ENCODE data around the gene ICA1. TPM values are rescaled to one million over a fixed set of nuclear protein-coding genes. Genes with fewer than 3 reads are reported as not detected.

Gene ICA1
- total RNA-seq, 4 donors from 2014 or later, result 1.6 to 20.9 (median 4.0) TPM

- ATAC-seq (no peak), DNase-seq (no peak)
- H3K4me1 ChIP-seq, result peaks cover 8 to 19% of the 10 kb centered on the region in 2 donors
- no peaks in the 10 kb centered on the region for H3K27me3 ChIP-seq
- in situ Hi-C loops (cut with MboI; ENCODE audit: low sequenced_read_pairs in 4 of 4) (loop anchor here in 3 of 4 donors (10.0 to 25.0 kb wide), 6 partner anchors 452 to 792 kb away; no protein-coding TSS in a partner anchor), intact Hi-C loops (cut with DNase I; ENCODE audit: low total_unique reads) (loop anchor here (1.0 to 10.0 kb wide), 9 partner anchors 152 to 1512 kb away; partner anchors contain the start of genes C1GALT1, MIOS and ZNF12)
- no peak for TF ChIP-seq POLR2A (IDR thresholded peaks at IDR 0.05)
- no peak for TF ChIP-seq CTCF (IDR thresholded peaks at IDR 0.05 in 4 of 5, conservative IDR thresholded peaks at IDR 0.05 in 1 of 5)
- no peak overlapping the region for H3K4me3 ChIP-seq
- H3K27ac ChIP-seq, result no peak overlapping the region
- no peaks in the 10 kb centered on the region for H3K9me3 ChIP-seq
- no peaks in the 10 kb centered on the region for H3K36me3 ChIP-seq
Measured at GRCh38 chr7:8216334-8216690, 45.7 kb downstream of the ICA1 start.

DNA sequence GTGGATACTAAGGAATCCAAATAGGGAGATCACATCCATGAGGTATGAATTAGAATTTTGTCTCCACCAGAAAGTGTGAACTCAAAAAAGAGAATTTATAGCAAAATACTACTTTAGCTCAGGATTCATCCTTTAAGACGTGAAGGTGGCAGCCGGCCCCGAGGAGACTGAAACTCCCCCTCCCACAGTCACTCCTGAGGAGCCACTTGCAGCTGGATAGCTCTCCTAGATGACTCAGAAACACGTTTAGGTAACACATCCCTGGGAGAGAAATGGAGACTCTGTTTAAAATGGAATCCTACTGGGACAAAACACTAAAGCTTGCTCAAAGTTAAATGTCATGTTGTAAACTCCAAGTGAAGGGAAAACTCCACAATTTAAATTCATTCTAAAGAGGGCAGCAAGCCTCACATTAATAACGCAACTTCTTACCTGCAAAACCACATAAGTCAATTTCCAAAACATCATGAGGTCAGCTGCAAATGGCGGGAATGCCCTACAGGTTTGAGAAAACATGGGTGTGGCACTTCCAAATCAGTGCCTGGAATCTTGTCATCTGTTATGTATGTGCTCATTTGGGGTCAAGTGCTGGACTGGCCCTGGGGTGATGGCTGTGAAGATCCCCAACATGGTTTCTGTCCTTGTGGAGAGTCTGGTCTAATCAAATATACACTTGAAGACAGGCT lies 46.2 kb downstream of the ICA1 start:
- no peaks in the 10 kb centered on the region for H3K27me3 ChIP-seq
- no peak for DNase-seq
- intact Hi-C loops (cut with DNase I; ENCODE audit: low total_unique reads) (loop anchor here (1.0 to 10.0 kb wide), 9 partner anchors 151 to 1511 kb away; partner anchors contain the start of genes C1GALT1, MIOS and ZNF12), in situ Hi-C loops (cut with MboI; ENCODE audit: low sequenced_read_pairs in 4 of 4) (loop anchor here in 3 of 4 donors (10.0 to 25.0 kb wide), 6 partner anchors 451 to 791 kb away; no protein-coding TSS in a partner anchor)
- no peak for ATAC-seq
- no peak overlapping the region for H3K27ac ChIP-seq
- H3K36me3 ChIP-seq, result no peaks in the 10 kb centered on the region
- no peak overlapping the region for H3K4me3 ChIP-seq
- H3K4me1 ChIP-seq, result peaks cover 11 to 21% of the 10 kb centered on the region in 2 donors
- H3K9me3 ChIP-seq, result no peaks in the 10 kb centered on the region
- TF ChIP-seq CTCF (IDR thresholded peaks at IDR 0.05 in 4 of 5, conservative IDR thresholded peaks at IDR 0.05 in 1 of 5) (no peak), POLR2A (IDR thresholded peaks at IDR 0.05) (no peak)

DNA sequence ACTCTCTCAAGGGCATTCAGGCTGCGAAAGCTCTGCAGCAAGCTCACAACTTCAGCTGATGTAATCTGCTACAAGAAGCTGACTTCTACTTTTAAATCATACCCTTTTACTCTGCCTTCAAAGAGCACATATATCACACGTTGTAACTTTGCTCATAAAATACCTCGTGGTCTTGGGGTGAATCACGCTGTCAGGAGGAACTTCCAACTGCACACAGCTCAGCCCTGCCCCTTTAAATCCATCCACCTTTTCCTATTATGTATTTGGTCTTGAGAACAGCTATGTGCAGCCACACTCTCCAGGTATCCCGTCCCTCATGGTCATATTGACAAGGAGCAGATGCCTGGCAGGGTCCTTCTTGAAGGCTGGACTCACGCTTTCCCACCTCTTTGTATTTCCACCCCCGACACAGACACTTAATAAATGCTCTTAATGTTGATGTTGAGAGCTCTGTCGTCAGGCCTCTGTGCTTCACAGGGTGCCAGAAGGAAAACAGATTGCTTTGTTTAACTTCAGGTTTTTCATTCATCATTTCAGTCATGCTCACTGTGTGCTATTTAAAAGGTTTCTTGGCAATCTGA lies 47.6 kb downstream of the ICA1 start:
- intact Hi-C loops (cut with DNase I; ENCODE audit: low total_unique reads), result loop anchor here (5.0 to 10.0 kb wide), 5 partner anchors 42 to 1510 kb away; partner anchors contain the start of genes GLCCI1, MIOS and ZNF12
- Histone ChIP-seq H3K27ac (no peak overlapping the region), H3K9me3 (no peaks in the 10 kb centered on the region)

GRCh38 chr7:8213381-8213780 lies 48.6 kb downstream of the ICA1 start:
- intact Hi-C loops (cut with DNase I; ENCODE audit: low total_unique reads) (loop anchor here (5.0 to 10.0 kb wide), 5 partner anchors 41 to 1509 kb away; partner anchors contain the start of genes GLCCI1, MIOS and ZNF12), in situ Hi-C loops (cut with MboI; ENCODE audit: low sequenced_read_pairs in 4 of 4) (loop anchor here in 3 of 4 donors (10.0 to 25.0 kb wide), 6 partner anchors 449 to 789 kb away; no protein-coding TSS in a partner anchor)
- Histone ChIP-seq H3K9me3 (no peaks in the 10 kb centered on the region), H3K4me3 (no peak overlapping the region), H3K36me3 (no peaks in the 10 kb centered on the region), H3K27ac (no peak overlapping the region), H3K27me3 (no peaks in the 10 kb centered on the region), H3K4me1 (peaks cover 11 to 21% of the 10 kb centered on the region in 2 donors)
- TF ChIP-seq CTCF (IDR thresholded peaks at IDR 0.05 in 4 of 5, conservative IDR thresholded peaks at IDR 0.05 in 1 of 5), result no peak
- no peak for TF ChIP-seq POLR2A (IDR thresholded peaks at IDR 0.05)
- DNase-seq (no peak), ATAC-seq (no peak)

More for the DNA sequence above, 47.6 kb downstream of the ICA1 start:
- no peaks in the 10 kb centered on the region for H3K27me3 ChIP-seq
- DNase-seq (no peak), ATAC-seq (no peak)
- peaks cover 11 to 21% of the 10 kb centered on the region in 2 donors for H3K4me1 ChIP-seq
- in situ Hi-C loops (cut with MboI; ENCODE audit: low sequenced_read_pairs in 4 of 4), result loop anchor here in 3 of 4 donors (10.0 to 25.0 kb wide), 6 partner anchors 450 to 790 kb away; no protein-coding TSS in a partner anchor
- H3K4me3 ChIP-seq, result no peak overlapping the region
- no peak for TF ChIP-seq POLR2A (IDR thresholded peaks at IDR 0.05)
- no peak for TF ChIP-seq CTCF (IDR thresholded peaks at IDR 0.05 in 4 of 5, conservative IDR thresholded peaks at IDR 0.05 in 1 of 5)
- no peaks in the 10 kb centered on the region for H3K36me3 ChIP-seq

Measured in gastrocnemius medialis (tissue), 4 donors.